ENCODE results near the gene NTRK2. TPM values are rescaled to one million over a fixed set of nuclear protein-coding genes. Genes with fewer than 3 reads are reported as not detected.

Gene NTRK2
- total RNA-seq, 1 donor from 2014 or later: 16.0 TPM

DNA sequence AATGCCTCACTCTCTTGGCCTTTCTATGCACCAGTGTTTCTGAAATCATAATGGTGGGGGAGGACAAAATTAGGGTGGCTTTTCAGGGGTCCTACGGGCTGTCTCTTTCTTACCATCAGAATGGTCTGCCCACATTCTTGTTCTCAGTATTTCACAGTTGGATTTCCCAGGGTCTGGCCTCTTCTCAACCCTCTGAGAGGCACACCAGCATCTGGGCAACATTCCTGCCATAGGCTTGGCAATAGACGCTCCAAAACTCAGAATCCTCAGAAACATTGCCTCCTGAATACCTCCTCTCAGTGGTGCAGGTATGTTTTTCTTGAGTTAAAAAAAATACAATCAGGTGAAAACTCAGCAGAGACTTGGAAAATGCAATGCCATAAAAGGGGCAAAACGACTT is 358.3 kb downstream of the NTRK2 start:
- peak in 1 of 2 donors; percentile 60 for DNase-seq (ENCODE audit: extremely low spot score in 2 of 2)
- no peaks in the 10 kb centered on the region for H3K27me3 ChIP-seq
- H3K36me3 ChIP-seq: no peaks in the 10 kb centered on the region
- TF ChIP-seq, protein P1, sequence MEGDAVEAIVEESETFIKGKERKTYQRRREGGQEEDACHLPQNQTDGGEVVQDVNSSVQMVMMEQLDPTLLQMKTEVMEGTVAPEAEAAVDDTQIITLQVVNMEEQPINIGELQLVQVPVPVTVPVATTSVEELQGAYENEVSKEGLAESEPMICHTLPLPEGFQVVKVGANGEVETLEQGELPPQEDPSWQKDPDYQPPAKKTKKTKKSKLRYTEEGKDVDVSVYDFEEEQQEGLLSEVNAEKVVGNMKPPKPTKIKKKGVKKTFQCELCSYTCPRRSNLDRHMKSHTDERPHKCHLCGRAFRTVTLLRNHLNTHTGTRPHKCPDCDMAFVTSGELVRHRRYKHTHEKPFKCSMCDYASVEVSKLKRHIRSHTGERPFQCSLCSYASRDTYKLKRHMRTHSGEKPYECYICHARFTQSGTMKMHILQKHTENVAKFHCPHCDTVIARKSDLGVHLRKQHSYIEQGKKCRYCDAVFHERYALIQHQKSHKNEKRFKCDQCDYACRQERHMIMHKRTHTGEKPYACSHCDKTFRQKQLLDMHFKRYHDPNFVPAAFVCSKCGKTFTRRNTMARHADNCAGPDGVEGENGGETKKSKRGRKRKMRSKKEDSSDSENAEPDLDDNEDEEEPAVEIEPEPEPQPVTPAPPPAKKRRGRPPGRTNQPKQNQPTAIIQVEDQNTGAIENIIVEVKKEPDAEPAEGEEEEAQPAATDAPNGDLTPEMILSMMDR (IDR thresholded peaks at IDR 0.05): no peak
- TF ChIP-seq POLR2A (IDR thresholded peaks at IDR 0.05) (no peak), POLR2AphosphoS5 (IDR thresholded peaks at IDR 0.05; ENCODE audit: insufficient read depth in 1 of 2, low read depth in 1 of 2) (no peak)
- H3K27ac ChIP-seq: no peak overlapping the region
- intact Hi-C loops (cut with DNase I): loop anchor here (5.0 kb wide), 1 partner anchor 56 kb away; no protein-coding TSS in a partner anchor
- H3K9me3 ChIP-seq: no peaks in the 10 kb centered on the region
- H3K4me1 ChIP-seq: no peaks in the 10 kb centered on the region
- no peak overlapping the region for H3K4me3 ChIP-seq

DNA sequence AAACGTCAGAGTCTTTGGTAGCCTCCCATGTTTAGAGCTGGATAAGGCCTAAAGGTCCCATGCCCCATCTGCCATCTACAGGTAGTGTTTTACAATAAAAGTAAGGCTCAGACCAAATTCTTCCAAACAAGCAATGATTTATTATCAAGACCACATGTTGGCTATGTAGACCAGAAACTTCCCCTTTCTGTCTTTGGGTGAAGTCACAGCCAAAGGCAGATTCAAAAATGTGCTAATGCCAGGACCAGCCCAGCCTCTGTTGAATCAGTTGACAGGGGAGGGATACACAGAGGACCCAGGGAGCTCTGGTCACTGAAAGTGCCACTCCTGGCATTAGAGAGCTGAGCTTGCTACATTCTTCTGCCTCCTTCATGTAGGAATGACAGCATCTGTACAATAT is 360.8 kb downstream of the NTRK2 start:
- Histone ChIP-seq H3K4me1 (no peaks in the 10 kb centered on the region), H3K4me3 (no peak overlapping the region), H3K27ac (no peak overlapping the region), H3K36me3 (no peaks in the 10 kb centered on the region), H3K9me3 (no peaks in the 10 kb centered on the region), H3K27me3 (no peaks in the 10 kb centered on the region)
- no peak for TF ChIP-seq POLR2A (IDR thresholded peaks at IDR 0.05)
- no peak for DNase-seq (ENCODE audit: extremely low spot score in 2 of 2)
- intact Hi-C loops (cut with DNase I): no loop called here

DNA sequence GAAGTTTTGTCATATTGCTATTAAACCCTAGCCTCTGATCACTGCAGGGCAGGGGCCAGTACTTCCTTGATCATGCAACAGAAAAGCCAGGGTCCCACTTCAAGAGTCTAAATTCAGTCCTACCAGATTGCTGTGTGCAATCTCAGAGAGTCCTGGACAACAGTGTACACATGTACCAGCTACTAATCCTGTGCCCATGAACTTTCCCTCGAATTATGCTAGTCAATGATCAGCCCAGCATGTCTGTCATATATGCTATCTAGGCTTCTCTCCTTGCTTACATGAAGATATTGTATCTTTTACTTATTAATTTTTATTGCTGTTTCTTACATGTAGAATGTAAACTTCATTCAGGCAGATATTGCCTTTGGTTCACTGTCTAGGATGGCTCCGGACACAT is 367.0 kb downstream of the NTRK2 start:
- no peaks in the 10 kb centered on the region for H3K36me3 ChIP-seq
- no peak overlapping the region for H3K4me3 ChIP-seq
- H3K27me3 ChIP-seq: no peaks in the 10 kb centered on the region
- no peaks in the 10 kb centered on the region for H3K9me3 ChIP-seq
- no peak for DNase-seq (ENCODE audit: extremely low spot score in 2 of 2)
- H3K27ac ChIP-seq: no peak overlapping the region
- no peaks in the 10 kb centered on the region for H3K4me1 ChIP-seq
- intact Hi-C loops (cut with DNase I): no loop called here
- TF ChIP-seq POLR2AphosphoS5 (IDR thresholded peaks at IDR 0.05; ENCODE audit: insufficient read depth in 1 of 2, low read depth in 1 of 2) (no peak), POLR2A (IDR thresholded peaks at IDR 0.05) (no peak)
- TF ChIP-seq, protein P1 (IDR thresholded peaks at IDR 0.05): no peak

DNA sequence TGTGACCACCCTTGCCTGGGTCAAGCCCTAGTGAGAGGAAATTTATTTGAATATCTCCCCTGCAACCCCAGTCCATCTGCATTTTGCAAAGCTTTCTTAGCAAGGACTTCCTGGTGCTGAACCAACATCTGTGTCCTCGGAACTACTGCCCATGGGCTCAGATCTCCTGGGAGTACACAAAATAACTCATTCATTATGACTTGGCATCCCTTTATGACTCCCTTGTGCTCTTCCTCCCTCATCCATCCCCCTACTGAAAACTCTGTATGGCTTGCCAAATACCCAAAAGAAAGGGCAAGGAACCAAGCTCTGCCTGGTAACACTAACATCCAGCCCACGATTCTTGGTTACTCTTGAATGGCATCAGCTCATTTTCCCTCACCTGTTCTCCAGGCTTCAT is 368.5 kb downstream of the NTRK2 start:
- Histone ChIP-seq H3K36me3 (no peaks in the 10 kb centered on the region), H3K4me1 (no peaks in the 10 kb centered on the region), H3K27me3 (no peaks in the 10 kb centered on the region), H3K4me3 (no peak overlapping the region), H3K9me3 (no peaks in the 10 kb centered on the region), H3K27ac (no peak overlapping the region)
- intact Hi-C loops (cut with DNase I): no loop called here
- DNase-seq (ENCODE audit: extremely low spot score in 2 of 2): no peak
- TF ChIP-seq POLR2AphosphoS5 (IDR thresholded peaks at IDR 0.05; ENCODE audit: insufficient read depth in 1 of 2, low read depth in 1 of 2): no peak
- TF ChIP-seq, protein P1 (IDR thresholded peaks at IDR 0.05): no peak
- TF ChIP-seq POLR2A (IDR thresholded peaks at IDR 0.05): no peak

DNA sequence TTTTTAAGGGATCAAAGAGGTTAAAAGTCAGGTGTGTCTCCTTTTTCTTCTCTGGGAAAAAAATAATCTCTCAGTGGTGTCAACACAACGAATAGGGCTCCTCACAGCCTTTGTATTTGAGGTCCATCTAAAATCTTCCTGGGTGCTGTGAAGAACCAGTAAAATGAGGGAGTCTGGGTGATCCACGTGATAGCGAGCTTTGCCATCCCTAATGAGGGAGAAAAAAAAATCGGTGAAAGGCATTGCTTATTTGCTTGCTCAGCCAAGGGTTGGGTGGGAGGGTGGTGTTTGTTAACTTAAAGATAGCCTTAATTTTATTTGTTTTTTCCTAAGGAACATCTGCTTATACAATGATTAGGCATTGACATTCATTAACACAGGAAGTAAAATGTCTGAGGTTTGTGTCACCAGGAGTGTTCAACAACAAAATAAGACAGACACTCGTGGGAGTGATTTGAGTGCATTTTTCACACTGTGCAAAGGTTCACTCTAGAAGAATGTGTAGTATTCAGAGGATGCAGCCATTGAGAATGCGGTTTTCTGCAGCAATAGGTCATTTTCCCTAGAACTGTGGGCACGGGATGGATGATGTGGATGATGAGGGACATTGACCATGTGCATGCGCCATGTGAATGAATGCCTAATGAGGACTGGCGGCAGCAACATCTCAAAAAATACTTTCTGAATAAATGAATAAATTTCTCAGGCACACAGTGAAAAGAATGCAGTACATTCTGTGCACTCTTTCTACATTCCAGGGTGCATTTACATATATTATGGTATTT is 369.5 kb downstream of the NTRK2 start:
- H3K9me3 ChIP-seq: no peaks in the 10 kb centered on the region
- no peak for TF ChIP-seq POLR2AphosphoS5 (IDR thresholded peaks at IDR 0.05; ENCODE audit: insufficient read depth in 1 of 2, low read depth in 1 of 2)
- TF ChIP-seq POLR2A (IDR thresholded peaks at IDR 0.05): no peak
- TF ChIP-seq, protein P1 (IDR thresholded peaks at IDR 0.05): no peak

More for the DNA sequence above, 369.5 kb downstream of the NTRK2 start:
- H3K36me3 ChIP-seq: no peaks in the 10 kb centered on the region
- no peaks in the 10 kb centered on the region for H3K4me1 ChIP-seq
- no peaks in the 10 kb centered on the region for H3K27me3 ChIP-seq
- intact Hi-C loops (cut with DNase I): no loop called here
- no peak overlapping the region for H3K4me3 ChIP-seq
- DNase-seq (ENCODE audit: extremely low spot score in 2 of 2): no peak
- H3K27ac ChIP-seq: no peak overlapping the region

Measured in vagina (tissue), 2 donors.